ENCODE measurements around the gene UQCRH. TPM values are rescaled to one million over a fixed set of nuclear protein-coding genes. Genes with fewer than 3 reads are reported as not detected.

The UQCRH gene
- 239 and 344 TPM in 2 replicates for total RNA-seq

DNA sequence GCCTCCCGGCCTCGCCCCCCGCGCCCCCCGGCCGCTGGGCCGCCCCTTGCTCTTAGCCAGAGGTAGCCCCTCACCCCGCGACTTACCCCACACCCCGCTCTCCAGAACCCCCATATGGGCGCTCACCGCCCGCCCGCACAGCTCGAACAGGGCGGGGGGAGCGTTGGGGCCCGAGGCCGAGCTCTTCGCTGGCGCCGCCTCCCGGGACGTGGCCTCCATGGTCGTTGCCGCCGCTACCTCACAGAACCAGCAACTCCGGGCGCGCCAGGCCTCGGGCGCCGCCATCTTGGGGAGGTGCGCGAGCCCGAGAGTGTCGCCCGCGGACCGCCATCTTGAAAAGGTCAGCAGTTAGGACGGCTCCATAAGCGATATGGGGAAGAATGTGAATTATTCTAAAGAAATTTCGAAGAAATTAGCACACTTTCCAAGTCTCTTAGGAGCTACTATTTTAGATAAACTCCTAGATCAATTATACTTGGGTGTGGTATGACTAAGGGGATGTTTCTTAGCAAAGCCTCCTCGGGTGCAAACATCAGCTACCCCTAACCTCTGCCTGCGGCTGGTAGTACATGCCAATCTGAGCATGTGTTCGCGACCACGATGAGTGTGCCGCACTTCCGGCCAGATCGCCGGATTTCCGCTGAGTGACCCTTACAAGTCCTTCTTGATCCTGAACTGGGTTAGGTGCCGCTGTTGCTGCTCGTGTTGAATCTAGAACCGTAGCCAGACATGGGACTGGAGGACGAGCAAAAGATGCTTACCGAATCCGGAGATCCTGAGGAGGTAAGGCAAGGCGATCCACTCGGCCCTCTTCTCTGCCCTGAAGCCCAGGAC is at the start of gene UQCRH, which contains the start of gene LRRC41:
Gene UQCRH (plus strand): TSS at position 661 of the 834 bp plus-strand sequence. CDS start 69 bp downstream, at position 730.
Gene LRRC41 (minus strand): TSS at position 579 of the 834 bp plus-strand sequence. CDS start 294 bp downstream, at position 285.

DNA sequence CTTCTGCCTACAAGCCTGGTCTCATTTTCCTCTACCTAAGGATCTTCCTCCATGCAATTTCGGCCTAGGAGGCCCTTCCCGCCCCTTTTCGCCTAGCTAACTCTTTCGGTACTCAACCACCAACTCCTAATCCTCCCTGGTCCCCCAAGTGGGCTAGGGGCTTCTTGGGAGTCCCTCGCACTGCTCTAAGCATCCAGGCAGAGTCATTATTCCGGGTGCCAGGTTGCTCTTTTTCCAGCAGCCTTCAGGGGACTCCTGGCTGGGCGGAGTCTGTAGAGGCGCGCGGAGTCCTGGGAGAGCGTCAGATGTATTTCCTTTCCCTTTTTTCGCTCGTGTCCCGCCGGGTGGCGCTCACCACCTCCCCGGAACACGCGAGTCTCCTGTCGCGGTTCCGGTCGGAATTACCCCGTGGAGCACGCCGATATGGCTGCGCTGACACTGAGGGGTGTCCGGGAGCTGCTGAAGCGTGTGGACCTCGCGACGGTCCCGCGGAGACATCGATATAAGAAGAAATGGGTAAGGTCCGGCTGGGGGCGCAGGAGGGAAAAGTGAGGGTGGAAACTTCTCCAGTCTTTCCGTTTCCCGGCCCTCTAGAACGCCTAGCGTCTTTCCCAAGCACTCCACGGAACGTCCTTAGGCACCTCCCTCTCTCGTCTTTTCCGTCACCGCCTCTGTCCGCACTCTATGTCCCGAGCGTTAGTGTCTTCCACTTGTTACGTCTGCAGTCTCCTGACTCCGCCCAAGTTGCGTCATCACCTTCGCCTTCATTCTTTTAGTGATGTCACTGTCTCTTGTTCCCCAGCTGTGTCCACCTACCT is 37.1 kb downstream of the UQCRH start, which contains the start of gene NSUN4:
Gene NSUN4 (plus strand): TSS at position 404 of the 818 bp plus-strand sequence. CDS start 20 bp downstream, at position 424.

Other genes starting within 250 kb of the UQCRH start
- gene PIK3R3, start 171.1 kb upstream of the UQCRH start, total RNA-seq = 11.4 and 11.5 TPM in 2 replicates
- 2.0 and 8.6 TPM in 2 replicates for gene TSPAN1, start 128.6 kb upstream of the UQCRH start, total RNA-seq
- gene P3R3URF, start 127.2 kb upstream of the UQCRH start, total RNA-seq = not detected in 2 replicates
- 56.9 and 85.1 TPM in 2 replicates for gene POMGNT1, start 105.3 kb upstream of the UQCRH start, total RNA-seq
- 1.4 and 2.4 TPM in 2 replicates for gene LURAP1, start 100.4 kb upstream of the UQCRH start, total RNA-seq
- gene RAD54L, start 55.9 kb upstream of the UQCRH start, total RNA-seq = 3.1 and 3.3 TPM in 2 replicates
- 167 and 184 TPM in 2 replicates for gene LRRC41, start 82 bp upstream of the UQCRH start, total RNA-seq
- 20.0 and 26.6 TPM in 2 replicates for gene NSUN4, start 37.1 kb downstream of the UQCRH start, total RNA-seq
- 10.5 and 15.3 TPM in 2 replicates for gene FAAH, start 90.6 kb downstream of the UQCRH start, total RNA-seq
- not detected in 2 replicates for gene DMBX1, start 186.1 kb downstream of the UQCRH start, total RNA-seq
- gene KNCN, start 247.9 kb downstream of the UQCRH start, total RNA-seq = not detected in 2 replicates